GM19455 (cell line): Measurements from ENCODE around the gene RPA1.

Experiments used
- ATAC-seq: cut with Tn5 transposase; IDR thresholded peaks from one replicate; pipeline ENCODE4 v1.9.1; 2021; ENCODE audit not compliant: unreplicated experiment

The RPA1 gene

GRCh38 chr17:1939981-1940809, 110.4 kb downstream of the RPA1 start:
- ATAC-seq, result no peak

DNA sequence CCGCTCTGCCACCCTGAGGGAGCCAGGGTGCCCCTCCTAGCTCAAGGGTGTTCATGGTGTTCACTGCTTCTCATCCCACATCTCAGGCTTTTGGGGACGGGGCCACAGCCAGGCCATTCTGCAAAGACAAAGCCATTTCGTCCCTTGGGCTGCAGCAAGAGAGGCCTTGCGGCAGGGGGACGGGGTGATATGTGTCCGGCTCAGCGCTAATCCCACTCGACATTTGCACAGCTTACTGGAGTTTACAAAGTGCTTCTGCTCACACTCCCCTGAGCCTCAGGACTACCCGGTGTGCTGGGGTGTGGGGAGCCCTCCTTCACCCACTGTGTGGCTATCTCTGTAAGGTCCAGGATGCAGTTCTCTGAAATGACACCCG, 111.0 kb downstream of the RPA1 start:
- ATAC-seq, result no peak

- ATAC-seq, result no peak
Observed at GRCh38 chr17:1941272-1942065, 111.7 kb downstream of the RPA1 start.

DNA sequence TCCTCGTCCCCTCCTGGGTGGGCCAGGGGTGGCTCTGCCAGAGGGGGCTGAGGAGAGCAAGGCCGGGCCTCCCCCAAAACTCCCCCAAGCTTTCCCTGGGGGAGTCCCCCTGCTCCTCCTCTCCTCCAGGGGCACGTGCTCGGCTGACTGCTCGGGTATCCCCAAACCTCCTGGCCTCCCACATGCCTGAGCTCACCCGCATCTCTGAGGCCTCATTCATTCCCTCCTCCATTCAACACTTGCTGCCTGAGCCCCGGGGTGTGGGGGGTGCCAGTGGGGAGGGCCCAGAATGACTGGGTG, 112.2 kb downstream of the RPA1 start:
- ATAC-seq, result no peak

DNA sequence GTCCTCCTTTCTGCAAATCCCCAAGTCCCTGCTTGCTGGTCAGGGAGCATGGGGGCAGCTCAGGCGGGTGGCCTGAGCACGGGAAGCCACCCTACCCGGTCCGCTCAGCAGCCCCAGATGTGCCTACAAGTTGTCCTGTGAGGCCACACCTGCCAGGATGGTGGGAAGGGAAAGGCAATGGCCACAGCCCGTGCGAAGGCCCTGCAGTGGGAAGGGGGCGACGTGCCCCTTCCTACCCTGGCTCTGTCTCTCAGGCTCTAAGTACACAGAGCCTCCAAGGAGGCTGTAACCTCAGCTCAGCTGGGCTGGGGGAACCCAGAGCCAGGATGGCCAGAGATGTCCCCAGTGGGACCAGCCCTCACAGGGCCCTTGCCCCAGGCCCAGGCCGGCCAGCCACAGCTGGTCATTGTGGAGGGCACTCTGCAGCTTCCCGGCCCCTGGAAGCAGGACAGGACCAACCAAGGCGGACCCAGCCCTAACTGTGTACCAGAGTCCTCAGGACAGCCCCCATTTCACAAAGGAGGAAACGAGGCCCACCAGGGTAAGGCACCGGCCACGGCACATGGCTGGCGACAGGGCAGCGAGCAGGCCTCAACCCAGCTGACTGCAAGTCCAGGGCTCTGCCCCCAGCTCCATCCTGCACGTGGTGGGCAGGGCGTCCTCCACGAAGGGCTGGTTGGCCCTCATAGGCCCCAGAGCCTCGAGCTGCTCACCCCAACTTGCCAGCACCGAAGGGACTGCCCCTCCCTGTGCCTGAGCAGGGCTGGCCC, 113.0 kb downstream of the RPA1 start:
- ATAC-seq, result no peak

DNA sequence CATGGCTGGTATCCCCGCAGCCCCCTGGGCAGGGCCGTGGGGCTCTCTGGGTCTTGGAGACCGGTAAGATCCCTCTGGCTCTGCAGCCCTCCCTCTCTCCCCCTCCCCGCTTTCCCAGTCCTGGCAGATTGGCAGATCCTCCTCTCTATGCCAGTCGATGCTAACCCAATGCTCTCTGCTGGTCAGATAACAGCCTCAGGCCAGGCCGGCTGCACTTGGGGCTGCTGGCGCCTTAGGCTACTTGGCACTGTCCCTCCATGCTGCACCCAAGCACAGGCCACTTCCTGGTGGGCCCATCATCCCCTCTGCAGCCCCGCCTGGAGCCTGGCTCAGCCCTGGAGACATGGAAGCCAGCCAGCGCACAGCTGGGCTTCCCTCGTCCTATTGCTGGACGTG, 113.6 kb downstream of the RPA1 start:
- no peak for ATAC-seq

DNA sequence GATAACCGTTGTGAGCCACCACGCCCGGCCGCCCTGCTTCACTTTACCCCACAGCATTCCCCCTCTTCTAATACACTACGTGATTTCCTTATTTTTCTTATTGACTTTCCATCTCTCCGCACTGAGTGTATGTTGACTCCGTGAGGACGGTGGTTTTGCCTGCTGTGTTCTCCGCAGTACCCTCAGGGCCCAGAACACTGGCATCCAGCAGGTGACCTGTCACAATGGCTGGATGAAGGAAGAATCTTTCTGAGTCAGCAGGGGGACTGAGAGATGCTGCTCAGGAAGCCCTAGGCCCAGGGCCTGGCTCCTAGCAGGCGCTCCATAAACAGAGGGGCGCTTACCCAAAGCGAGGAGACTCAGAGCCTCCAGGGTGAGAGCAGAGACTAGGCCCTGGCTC, 115.8 kb downstream of the RPA1 start:
- ATAC-seq, result no peak

- ATAC-seq, result no peak
Observed at GRCh38 chr17:1946021-1946932, 116.5 kb downstream of the RPA1 start.

DNA sequence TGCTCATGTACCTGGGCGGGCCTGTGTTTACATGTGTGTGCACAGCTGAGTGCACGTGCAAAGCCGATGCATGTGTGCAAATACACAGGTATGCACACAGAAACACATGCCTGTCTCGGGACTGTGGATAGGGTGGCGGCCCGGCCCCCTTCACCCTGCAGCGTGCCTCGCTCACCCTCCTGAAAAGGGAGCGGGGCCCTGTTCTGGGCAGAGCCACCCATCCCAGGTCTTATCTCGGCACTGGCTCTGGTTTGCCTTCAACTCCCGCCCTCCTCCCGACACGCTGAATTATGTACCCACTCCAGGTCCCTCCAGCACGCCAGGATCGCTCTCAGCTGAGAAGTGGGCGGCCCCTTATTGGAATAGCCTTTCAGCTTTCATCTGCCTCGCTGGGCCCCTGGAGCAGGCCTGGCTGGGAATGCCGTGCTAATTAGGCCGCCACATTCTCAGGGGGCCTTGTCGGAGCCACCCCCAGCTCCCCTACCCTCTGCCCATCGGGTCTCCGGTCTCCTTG, 117.5 kb downstream of the RPA1 start:
- no peak for ATAC-seq

- ATAC-seq, result no peak
Observed at GRCh38 chr17:1947743-1948516, 118.1 kb downstream of the RPA1 start.

GRCh38 chr17:1948517-1948825, 118.7 kb downstream of the RPA1 start:
- no peak for ATAC-seq
